ENCODE data around the gene THSD4. TPM values are rescaled to one million over a fixed set of nuclear protein-coding genes. Genes with fewer than 3 reads are reported as not detected.

The THSD4 gene
- total and polyA plus RNA-seq, 4 donors: 6.0 to 42.4 (median 18.5) TPM

DNA sequence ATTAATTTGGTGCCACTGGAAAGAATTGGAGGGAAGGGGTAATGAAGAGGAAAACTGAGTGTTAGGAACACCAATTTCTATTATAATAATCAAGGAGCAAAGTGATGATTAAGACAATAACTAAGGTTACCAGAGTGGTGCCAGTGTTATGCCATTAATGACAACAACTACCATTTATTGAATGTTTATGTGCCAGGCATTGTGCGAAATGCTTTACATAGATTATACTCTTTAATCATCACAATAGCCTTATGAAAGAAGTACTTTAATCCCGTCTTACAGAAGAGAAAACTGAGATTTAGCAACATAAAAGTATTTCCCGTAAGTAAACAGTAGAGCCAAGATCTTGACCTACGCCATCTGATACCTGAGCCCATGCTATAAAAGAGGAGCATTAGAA, 507.8 kb downstream of the THSD4 start:
- Histone ChIP-seq H3K27me3 (ENCODE audit: control insufficient read depth in 3 of 3, insufficient read depth in 3 of 3, low read length in 2 of 3) (no peaks in the 10 kb centered on the region), H3K27ac (ENCODE audit: low read depth in 1 of 2, low read length in 1 of 2) (no peak overlapping the region), H3K9me3 (ENCODE audit: control insufficient read depth in 4 of 4, insufficient read depth in 3 of 4, low read length in 3 of 4) (no peaks in the 10 kb centered on the region), H3K4me3 (no peak overlapping the region), H3K9ac (ENCODE audit: insufficient read depth in 1 of 2, low read length in 2 of 2) (no peak overlapping the region), H3K36me3 (ENCODE audit: control insufficient read depth in 4 of 4, insufficient read depth in 4 of 4, low read length in 4 of 4) (no peaks in the 10 kb centered on the region), H3K4me1 (ENCODE audit: control insufficient read depth in 5 of 5, insufficient read depth in 5 of 5, low read length in 5 of 5) (no peaks in the 10 kb centered on the region)
- no peak for DNase-seq
- 92 to 95% methylated on average over 4 of the region's 4 CpGs for WGBS, 2 donors
- no peak for TF ChIP-seq CTCF (IDR thresholded peaks at IDR 0.05; ENCODE audit: control extremely low read depth, extremely low read depth)
- no peak for ATAC-seq (ENCODE audit: insufficient read depth, low FRiP score)

DNA sequence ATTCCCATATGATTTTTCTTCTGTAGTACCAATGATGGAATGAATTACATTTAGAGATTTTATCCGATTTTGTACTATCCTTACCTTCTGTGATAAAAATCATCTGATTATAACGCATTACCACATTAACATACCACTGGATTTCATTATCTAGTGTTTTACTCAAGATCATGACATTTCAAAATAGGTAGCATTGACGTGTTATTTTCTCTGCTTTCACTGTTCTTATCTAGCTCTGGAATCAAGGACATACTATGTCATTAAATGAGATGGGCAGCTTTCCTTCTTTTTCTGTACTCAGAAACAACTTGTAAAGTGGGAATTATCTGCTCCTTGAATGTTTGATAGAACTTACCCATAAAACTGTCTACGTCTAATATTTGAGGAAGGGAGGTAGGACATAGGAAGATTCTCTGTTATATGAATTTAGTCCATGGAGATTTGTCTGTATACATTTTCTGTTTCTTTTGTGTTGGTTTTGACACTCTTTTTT, 511.4 kb downstream of the THSD4 start:
- Histone ChIP-seq H3K27ac (ENCODE audit: low read depth in 1 of 2, low read length in 1 of 2) (no peak overlapping the region), H3K27me3 (ENCODE audit: control insufficient read depth in 3 of 3, insufficient read depth in 3 of 3, low read length in 2 of 3) (no peaks in the 10 kb centered on the region), H3K36me3 (ENCODE audit: control insufficient read depth in 4 of 4, insufficient read depth in 4 of 4, low read length in 4 of 4) (no peaks in the 10 kb centered on the region), H3K4me3 (no peak overlapping the region), H3K9me3 (ENCODE audit: control insufficient read depth in 4 of 4, insufficient read depth in 3 of 4, low read length in 3 of 4) (no peaks in the 10 kb centered on the region), H3K9ac (ENCODE audit: insufficient read depth in 1 of 2, low read length in 2 of 2) (no peak overlapping the region), H3K4me1 (ENCODE audit: control insufficient read depth in 5 of 5, insufficient read depth in 5 of 5, low read length in 5 of 5) (peaks cover 0 to 33% (median 0%) of the 10 kb centered on the region in 5 donors)
- ATAC-seq (ENCODE audit: insufficient read depth, low FRiP score) (no peak), DNase-seq (no peak)
- 91 to 95% methylated on average over 4 of the region's 4 CpGs for WGBS, 2 donors
- no peak for TF ChIP-seq CTCF (IDR thresholded peaks at IDR 0.05; ENCODE audit: control extremely low read depth, extremely low read depth)

- ATAC-seq (ENCODE audit: insufficient read depth, low FRiP score): no peak
- no peak for DNase-seq
- H3K9ac ChIP-seq (ENCODE audit: insufficient read depth in 1 of 2, low read length in 2 of 2): no peak overlapping the region
- no peaks in the 10 kb centered on the region for H3K36me3 ChIP-seq (ENCODE audit: control insufficient read depth in 4 of 4, insufficient read depth in 4 of 4, low read length in 4 of 4)
- H3K27ac ChIP-seq (ENCODE audit: low read depth in 1 of 2, low read length in 1 of 2): no peak overlapping the region
- H3K27me3 ChIP-seq (ENCODE audit: control insufficient read depth in 3 of 3, insufficient read depth in 3 of 3, low read length in 2 of 3): no peaks in the 10 kb centered on the region
- no peak overlapping the region for H3K4me3 ChIP-seq
- TF ChIP-seq CTCF (IDR thresholded peaks at IDR 0.05; ENCODE audit: control extremely low read depth, extremely low read depth): no peak
- H3K9me3 ChIP-seq (ENCODE audit: control insufficient read depth in 4 of 4, insufficient read depth in 3 of 4, low read length in 3 of 4): no peaks in the 10 kb centered on the region
- H3K4me1 ChIP-seq (ENCODE audit: control insufficient read depth in 5 of 5, insufficient read depth in 5 of 5, low read length in 5 of 5): peaks cover 0 to 36% (median 0%) of the 10 kb centered on the region in 5 donors
- 85 to 88% methylated on average over 2 of the region's 2 CpGs for WGBS, 2 donors
Observed at GRCh38 chr15:71627188-71627587, 511.9 kb downstream of the THSD4 start.

DNA sequence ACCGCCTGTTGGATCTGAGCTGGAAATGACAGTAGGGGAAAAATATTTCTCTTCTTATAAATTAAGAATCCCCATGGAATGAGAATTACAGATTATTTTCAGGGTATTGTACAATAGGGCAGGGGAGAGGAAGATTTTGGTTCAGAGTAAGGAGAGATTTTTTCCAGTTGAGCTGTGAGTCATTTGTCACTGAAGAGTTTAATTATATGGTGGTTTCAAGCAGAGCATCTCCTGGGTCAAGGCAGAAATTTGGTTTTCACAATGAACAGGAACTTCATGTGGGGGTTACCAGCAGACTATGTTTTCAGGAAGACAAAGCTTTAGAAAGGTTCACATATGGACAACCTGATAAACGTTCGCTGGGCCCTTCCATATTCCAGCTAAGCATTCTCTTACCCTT, 512.3 kb downstream of the THSD4 start:
- Histone ChIP-seq H3K9ac (ENCODE audit: insufficient read depth in 1 of 2, low read length in 2 of 2) (no peak overlapping the region), H3K27me3 (ENCODE audit: control insufficient read depth in 3 of 3, insufficient read depth in 3 of 3, low read length in 2 of 3) (no peaks in the 10 kb centered on the region), H3K4me3 (no peak overlapping the region), H3K4me1 (ENCODE audit: control insufficient read depth in 5 of 5, insufficient read depth in 5 of 5, low read length in 5 of 5) (peaks cover 0 to 41% (median 0%) of the 10 kb centered on the region in 5 donors), H3K9me3 (ENCODE audit: control insufficient read depth in 4 of 4, insufficient read depth in 3 of 4, low read length in 3 of 4) (no peaks in the 10 kb centered on the region), H3K27ac (ENCODE audit: low read depth in 1 of 2, low read length in 1 of 2) (no peak overlapping the region), H3K36me3 (ENCODE audit: control insufficient read depth in 4 of 4, insufficient read depth in 4 of 4, low read length in 4 of 4) (no peaks in the 10 kb centered on the region)
- TF ChIP-seq CTCF (IDR thresholded peaks at IDR 0.05; ENCODE audit: control extremely low read depth, extremely low read depth): no peak
- no peak for DNase-seq
- WGBS, 2 donors: 86 to 88% methylated on average over 3 of the region's 3 CpGs
- no peak for ATAC-seq (ENCODE audit: insufficient read depth, low FRiP score)

Measured in lung (tissue), 12 donors.